Measurements from ENCODE around the gene GP1BB. TPM values are rescaled to one million over a fixed set of nuclear protein-coding genes. Genes with fewer than 3 reads are reported as not detected.

The GP1BB gene
- total and polyA plus RNA-seq, 2 of the 4 experiments (the other 2 are of a cell fraction) = 0.18 to 1.5 TPM

DNA sequence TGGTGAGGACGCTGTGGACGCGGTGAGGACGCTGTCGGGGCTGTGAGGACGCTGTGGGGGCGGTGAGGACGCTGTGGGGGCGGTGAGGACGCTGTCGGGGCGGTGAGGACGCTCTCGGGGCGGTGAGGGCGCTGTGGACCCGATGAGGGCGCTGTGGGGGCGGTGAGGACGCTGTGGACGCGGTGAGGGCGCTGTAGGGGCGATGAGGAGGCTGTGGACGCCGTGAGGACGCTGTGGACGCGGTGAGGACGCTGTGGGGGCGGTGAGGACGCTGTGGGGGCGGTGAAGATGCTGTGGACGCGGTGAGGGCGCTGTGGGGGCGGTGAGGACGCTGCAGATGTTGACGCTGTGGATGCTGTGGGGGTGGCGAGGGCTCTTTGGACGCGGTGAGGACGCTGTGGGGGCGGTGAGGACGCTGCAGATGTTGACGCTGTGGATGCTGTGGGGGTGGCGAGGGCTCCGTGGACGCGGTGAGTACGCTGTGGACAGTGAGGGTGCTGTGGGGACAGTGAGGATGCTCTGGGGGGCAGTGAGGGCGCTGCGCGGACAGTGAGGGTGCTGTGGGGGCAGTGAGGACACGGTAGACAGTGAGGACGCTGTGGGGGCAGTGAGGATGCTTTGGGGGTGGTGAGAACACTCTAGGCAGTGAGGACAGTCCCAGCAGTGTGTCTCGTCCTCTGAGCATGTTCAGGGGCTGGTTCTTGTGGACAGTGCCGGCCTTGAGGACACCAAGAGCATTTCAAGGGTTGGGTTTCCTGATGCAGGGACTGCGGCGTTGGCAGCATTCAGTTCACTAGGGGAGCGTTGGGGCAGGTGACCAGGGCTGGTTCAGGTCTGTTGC lies 4.2 kb downstream of the GP1BB start (continued):
- TF ChIP-seq RCOR1 (IDR thresholded peaks at IDR 0.05; ENCODE audit: insufficient replicate concordance, low read length) = no peak

DNA sequence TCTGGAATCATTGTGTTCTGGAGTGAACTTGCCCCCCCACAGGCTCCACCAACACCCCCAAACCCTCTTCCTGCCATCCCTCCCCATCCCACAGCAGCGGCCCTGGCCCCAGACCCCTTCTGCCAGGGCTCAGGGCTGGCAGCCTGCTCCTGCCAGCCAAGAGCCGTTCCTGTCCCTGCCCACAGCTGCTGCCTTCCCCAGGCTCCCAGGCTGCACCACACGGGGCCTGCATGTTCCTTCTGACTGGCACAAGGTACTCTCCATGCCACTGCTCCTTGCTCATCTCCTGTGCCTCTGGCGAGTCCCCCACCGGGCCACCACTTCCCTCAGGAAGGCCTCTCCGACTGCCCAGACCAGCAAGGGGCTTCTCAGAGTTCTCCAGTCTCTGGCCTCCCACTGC lies 4.9 kb downstream of the GP1BB start:
- Histone ChIP-seq H4K8ac (ENCODE audit: low read depth in 2 of 2, low read length in 2 of 2) (no peak overlapping the region), H4K5ac (ENCODE audit: low read depth, low read length) (no peak overlapping the region), H3K23ac (ENCODE audit: low read depth, low read length) (no peak overlapping the region), H2BK20ac (ENCODE audit: low read depth, low read length) (no peak overlapping the region), H3K79me1 (ENCODE audit: low read depth in 1 of 2, low read length in 2 of 2) (no peaks in the 10 kb centered on the region), H3K56ac (ENCODE audit: extremely low read depth, insufficient read depth, low read length) (no peak overlapping the region), H2BK120ac (ENCODE audit: low read depth, low read length) (no peak overlapping the region), H3K9me1 (ENCODE audit: insufficient read depth, low read length) (no peaks in the 10 kb centered on the region), H3K9ac (ENCODE audit: low read depth, low read length) (no peak overlapping the region), H2AK5ac (ENCODE audit: low read depth, low read length) (no peak overlapping the region), H2AK9ac (replicated peaks; ENCODE audit: low read depth, low read length, poor library complexity) (peak overlapping the region; percentile 55), H3K9me3 (ENCODE audit: control insufficient read depth, insufficient read depth, low read length) (no peaks in the 10 kb centered on the region), H4K20me1 (ENCODE audit: insufficient read depth, low read length) (no peaks in the 10 kb centered on the region), H3K36me3 (ENCODE audit: control insufficient read depth, insufficient read depth, low read length) (no peaks in the 10 kb centered on the region), H3K18ac (ENCODE audit: low read depth, low read length) (no peak overlapping the region), H3K4ac (ENCODE audit: low read depth, low read length) (no peak overlapping the region), H3K27ac (ENCODE audit: insufficient read depth, low read length) (no peak overlapping the region), H4K91ac (ENCODE audit: insufficient read depth, low read depth, low read length) (no peak overlapping the region), H3K4me2 (ENCODE audit: low read depth, low read length) (no peak overlapping the region), H3K27me3 (ENCODE audit: control insufficient read depth, insufficient read depth, low read length) (peaks cover 24% of the 10 kb centered on the region; the same call in 1 of the 2 replicates), H3K14ac (replicated peaks; ENCODE audit: low read depth, low read length) (no peak overlapping the region), H2BK5ac (ENCODE audit: low read depth, low read length, poor library complexity, severe bottlenecking) (no peak overlapping the region), H3K4me3 (ENCODE audit: insufficient read depth, low read depth, low read length) (no peak overlapping the region), H2AFZ (replicated peaks; ENCODE audit: low read length, poor library complexity) (no peak overlapping the region), H3K4me1 (ENCODE audit: control insufficient read depth, insufficient read depth, low read length) (no peaks in the 10 kb centered on the region; the same call in none of the 2 replicates), H2BK15ac (ENCODE audit: low read depth, low read length) (no peak overlapping the region)
- intact Hi-C loops (cut with micrococcal nuclease) (no loop called here), in situ Hi-C loops (cut with MboI; ENCODE audit: low sequenced_read_pairs) (no loop called here), dilution Hi-C loops (cut with HindIII; ENCODE audit: low sequenced_read_pairs, unreplicated experiment) (no loop called here)
- no TSS peak for BruUV-seq (replicated peaks)
- CTCF ChIA-PET = no interaction called here
- DNase-seq = no peak
- POLR2A ChIA-PET (ENCODE audit: unreplicated experiment) = no interaction called here
- ATAC-seq (ENCODE audit: low read depth) = no peak
- TF ChIP-seq SMC3 (IDR thresholded peaks at IDR 0.05; ENCODE audit: low read depth, low read length) (no peak), POLR2A (IDR thresholded peaks at IDR 0.05; ENCODE audit: low read depth, low read length) (no peak), NFE2L2 (IDR thresholded peaks at IDR 0.05; ENCODE audit: low read depth, low read length) (no peak), RCOR1 (IDR thresholded peaks at IDR 0.05; ENCODE audit: insufficient replicate concordance, low read length) (no peak), BHLHE40 (IDR thresholded peaks at IDR 0.05; ENCODE audit: low read depth, low read length) (no peak), MAFK (IDR thresholded peaks at IDR 0.05; ENCODE audit: low read depth, low read length) (no peak), RAD21 (IDR thresholded peaks at IDR 0.05; ENCODE audit: low read length) (no peak), FOS (IDR thresholded peaks at IDR 0.05; ENCODE audit: low read depth, low read length) (no peak)
- TF ChIP-seq, protein P1, sequence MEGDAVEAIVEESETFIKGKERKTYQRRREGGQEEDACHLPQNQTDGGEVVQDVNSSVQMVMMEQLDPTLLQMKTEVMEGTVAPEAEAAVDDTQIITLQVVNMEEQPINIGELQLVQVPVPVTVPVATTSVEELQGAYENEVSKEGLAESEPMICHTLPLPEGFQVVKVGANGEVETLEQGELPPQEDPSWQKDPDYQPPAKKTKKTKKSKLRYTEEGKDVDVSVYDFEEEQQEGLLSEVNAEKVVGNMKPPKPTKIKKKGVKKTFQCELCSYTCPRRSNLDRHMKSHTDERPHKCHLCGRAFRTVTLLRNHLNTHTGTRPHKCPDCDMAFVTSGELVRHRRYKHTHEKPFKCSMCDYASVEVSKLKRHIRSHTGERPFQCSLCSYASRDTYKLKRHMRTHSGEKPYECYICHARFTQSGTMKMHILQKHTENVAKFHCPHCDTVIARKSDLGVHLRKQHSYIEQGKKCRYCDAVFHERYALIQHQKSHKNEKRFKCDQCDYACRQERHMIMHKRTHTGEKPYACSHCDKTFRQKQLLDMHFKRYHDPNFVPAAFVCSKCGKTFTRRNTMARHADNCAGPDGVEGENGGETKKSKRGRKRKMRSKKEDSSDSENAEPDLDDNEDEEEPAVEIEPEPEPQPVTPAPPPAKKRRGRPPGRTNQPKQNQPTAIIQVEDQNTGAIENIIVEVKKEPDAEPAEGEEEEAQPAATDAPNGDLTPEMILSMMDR (conservative IDR thresholded peaks at IDR 0.05; ENCODE audit: low read depth, low read length) = no peak
- WGBS, 2 experiments (ENCODE audit: extremely low coverage in 2 of 2, insufficient read length in 1 of 2) = 90% methylated on average over 3 of the region's 6 CpGs; no CpG with 5 or more reads in 1 of the 2 experiments

Data from IMR-90 (cell line).